Activated CD8-positive, alpha-beta T cell treated with anti-CD3 and anti-CD28 coated beads for 36 hours (primary cell): Measurements from ENCODE around the gene MSANTD3. TPM values are rescaled to one million over a fixed set of nuclear protein-coding genes. Genes with fewer than 3 reads are reported as not detected.
"Not testable (repeated sequence)": the region's sequence is repeated elsewhere in the genome, so short reads cannot be mapped to it uniquely, and the experiment has no call there.

Source experiments
- ATAC-seq: fragments of 200-7000 bp; cut with Tn5 transposase; one replicate; pipeline ENCODE4 v1.10.0; 2021; ENCODE audit warnings: mild to moderate bottlenecking, moderate library complexity
- CTCF ChIA-PET: fragments of 350-600 bp; sonication (Branson Sonifier 250); formaldehyde crosslinking; loops from one replicate; lab custom pipeline; 2021; ENCODE audit warnings: antibody characterized with exemption; lab: Charles Lee
- POLR2A ChIA-PET: fragments of 350-600 bp; sonication (Branson Sonifier 250); formaldehyde crosslinking; loops from one replicate; lab custom pipeline; 2021; ENCODE audit warnings: antibody characterized with exemption; lab: Charles Lee
- DNase-seq: peaks from one replicate; pipeline ENCODE4 v3.0.0-alpha.2; 2020
- H3K27ac Mint-ChIP-seq: one replicate; pipeline ENCODE4 v1.8.0; 2021; ENCODE audit warnings: mild to moderate bottlenecking, mixed read lengths
- H3K27me3 Mint-ChIP-seq: one replicate; pipeline ENCODE4 v1.8.0; 2021; ENCODE audit warnings: mixed read lengths
- H3K36me3 Mint-ChIP-seq: one replicate; pipeline ENCODE4 v1.8.0; 2021; ENCODE audit warnings: low read depth, mixed read lengths
- H3K4me1 Mint-ChIP-seq: one replicate; pipeline ENCODE4 v1.8.0; 2021; ENCODE audit warnings: low read depth, mixed read lengths
- H3K4me3 Mint-ChIP-seq: one replicate; pipeline ENCODE4 v1.8.0; 2021; ENCODE audit warnings: mild to moderate bottlenecking, moderate library complexity, mixed read lengths
- H3K9me3 Mint-ChIP-seq: one replicate; pipeline ENCODE4 v1.8.0; 2021; ENCODE audit warnings: mixed read lengths
- CTCF ChIP-seq: fragments of 200-600 bp; IDR thresholded peaks from one replicate; pipeline ENCODE4 v1.8.0; 2022; ENCODE audit warnings: antibody characterized with exemption, mild to moderate bottlenecking
- intact Hi-C: fragments of 100-400 bp; cut with micrococcal nuclease; formaldehyde crosslinking; loops from one replicate; pipeline ENCODE4 v1.10.0; 2022
- total RNA-seq, 2 experiments: library from RNA; stranded (reverse); gene quantifications; one replicate each; pipeline ENCODE4 v1.2.3, GENCODE V29; 2021

The MSANTD3 gene
- total RNA-seq, 2 experiments from 2014 or later: 13.3 to 14.6 TPM

DNA sequence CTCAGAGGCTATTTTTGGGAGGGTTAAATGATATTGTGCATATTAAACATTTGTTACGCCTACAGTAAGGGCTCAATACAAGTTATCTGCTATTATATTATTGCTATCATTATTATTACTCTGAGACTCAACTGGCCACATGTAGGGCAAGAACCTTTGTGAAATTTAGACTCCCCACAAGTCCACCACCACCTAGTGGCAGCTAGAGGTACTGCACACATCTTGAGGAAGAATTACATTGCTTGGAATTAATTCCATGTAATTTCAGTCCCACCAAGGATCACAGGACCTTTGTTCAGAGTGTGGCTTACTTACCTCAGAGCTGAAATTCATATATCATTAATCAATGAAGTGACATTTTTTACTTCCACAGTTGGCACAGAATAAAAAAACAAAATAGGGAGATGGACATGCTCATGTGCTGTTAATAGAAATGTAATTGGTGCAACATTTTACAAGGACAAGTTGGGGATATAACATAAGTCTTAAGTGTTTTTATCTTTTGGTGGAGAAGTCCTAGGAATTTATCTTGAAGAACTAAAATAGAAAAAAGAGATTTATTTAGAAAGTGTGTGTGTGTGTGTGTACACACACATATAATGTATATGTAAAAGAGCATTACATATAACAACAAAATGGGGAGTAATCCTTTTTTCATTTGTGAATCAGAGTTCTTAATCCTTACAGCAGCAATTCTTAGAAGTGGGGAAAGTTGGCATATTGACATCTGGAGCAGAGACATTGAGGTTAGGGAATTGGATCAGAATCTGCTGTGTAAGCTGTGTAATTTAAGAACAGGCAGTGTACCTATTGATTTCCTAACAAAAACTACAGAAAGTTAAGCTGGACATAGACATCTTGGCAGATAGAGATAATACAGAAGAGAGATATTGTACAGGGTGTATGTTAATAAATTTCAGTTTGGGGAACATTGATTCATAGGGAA is 11.2 kb downstream of the MSANTD3 start:
- ChIA-PET POLR2A (interaction anchor here (1.2 kb wide), 1 partner anchor 10 kb away, joined by 3 read pairs; no protein-coding TSS in a partner anchor), CTCF (interaction anchor here (0.7 to 5.5 kb wide), 28 partner anchors 9 to 1207 kb away, joined by 3 to 32 read pairs (median 4); partner anchors contain the start of genes MSANTD3, TEX10 and TMEFF1)
- Mint-ChIP-seq H3K4me3 (no peak overlapping the region), H3K27ac (no peak overlapping the region), H3K9me3 (no peaks in the 10 kb centered on the region), H3K4me1 (no peaks in the 10 kb centered on the region), H3K27me3 (no peaks in the 10 kb centered on the region), H3K36me3 (peaks cover 4% of the 10 kb centered on the region)
- peak; percentile 87 for TF ChIP-seq CTCF
- intact Hi-C loops: no loop called here
- DNase-seq (peak; percentile 82), ATAC-seq (peak; percentile 88)

DNA sequence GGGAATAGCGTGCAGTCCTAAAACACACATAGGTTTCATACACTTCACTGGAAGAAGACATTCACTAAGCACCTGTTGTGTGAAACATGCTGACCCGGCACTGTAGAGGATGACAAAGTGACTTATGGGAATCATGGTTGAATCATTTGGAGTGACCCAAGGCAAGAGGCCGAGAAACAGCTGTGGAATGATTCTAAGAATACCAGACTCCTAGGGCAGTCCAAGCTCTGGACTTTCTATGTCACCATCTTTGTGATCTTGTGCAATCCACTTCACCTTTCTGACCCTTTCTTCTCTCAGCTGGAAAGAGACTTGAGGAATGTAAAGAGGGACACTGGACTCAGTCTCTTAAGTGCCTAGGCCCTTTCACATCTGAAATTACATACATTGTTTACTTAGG is 13.1 kb downstream of the MSANTD3 start:
- POLR2A ChIA-PET: interaction anchor here (0.8 kb wide), 1 partner anchor 54 kb away, joined by 3 read pairs; no protein-coding TSS in a partner anchor
- Mint-ChIP-seq H3K9me3 (no peaks in the 10 kb centered on the region), H3K4me3 (no peak overlapping the region), H3K27me3 (no peaks in the 10 kb centered on the region), H3K27ac (no peak overlapping the region), H3K36me3 (peaks cover 4% of the 10 kb centered on the region), H3K4me1 (no peaks in the 10 kb centered on the region)
- no peak for TF ChIP-seq CTCF
- intact Hi-C loops: no loop called here
- no peak for DNase-seq
- ATAC-seq: no peak
- CTCF ChIA-PET: interaction anchor here (1.3 to 5.5 kb wide), 3 partner anchors 11 to 33 kb away, joined by 5 to 32 read pairs (median 5); partner anchors contain the start of genes MSANTD3 and TMEFF1

- H3K27ac Mint-ChIP-seq, H3K36me3 Mint-ChIP-seq, intact Hi-C loops, H3K4me1 Mint-ChIP-seq, ATAC-seq, H3K27me3 Mint-ChIP-seq, H3K4me3 Mint-ChIP-seq, POLR2A ChIA-PET, DNase-seq, H3K9me3 Mint-ChIP-seq: not testable (repeated sequence)
- CTCF ChIA-PET: interaction anchor here (1.3 to 5.5 kb wide), 4 partner anchors 11 to 115 kb away, joined by 5 to 32 read pairs (median 6); partner anchors contain the start of genes MSANTD3 and TMEFF1
Observed at GRCh38 chr9:100440487-100440886, 13.5 kb downstream of the MSANTD3 start.

DNA sequence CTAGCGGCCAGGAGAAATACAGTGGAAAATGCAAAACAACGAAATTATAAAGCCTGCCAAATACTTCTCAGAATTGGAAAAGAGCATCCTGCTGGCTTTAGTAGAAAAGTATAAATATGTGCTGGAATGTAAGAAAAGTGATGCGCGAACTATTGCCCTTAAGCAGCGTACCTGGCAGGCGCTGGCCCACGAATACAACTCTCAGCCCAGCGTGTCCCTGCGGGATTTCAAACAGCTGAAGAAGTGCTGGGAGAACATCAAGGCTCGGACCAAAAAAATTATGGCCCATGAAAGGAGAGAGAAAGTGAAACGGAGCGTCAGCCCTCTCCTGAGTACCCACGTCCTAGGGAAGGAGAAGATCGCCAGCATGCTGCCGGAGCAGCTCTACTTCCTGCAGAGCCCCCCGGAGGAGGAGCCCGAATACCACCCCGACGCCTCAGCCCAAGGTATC is 15.0 kb downstream of the MSANTD3 start:
- Mint-ChIP-seq H3K36me3 (peaks cover 12% of the 10 kb centered on the region), H3K27me3 (no peaks in the 10 kb centered on the region), H3K4me3 (no peak overlapping the region), H3K27ac (no peak overlapping the region), H3K9me3 (no peaks in the 10 kb centered on the region), H3K4me1 (no peaks in the 10 kb centered on the region)
- intact Hi-C loops: no loop called here
- POLR2A ChIA-PET: interaction anchor here (0.7 kb wide), 1 partner anchor 90 kb away, joined by 3 read pairs; the partner anchor contains the start of gene TEX10
- TF ChIP-seq CTCF: no peak
- CTCF ChIA-PET: interaction anchor here (2.0 kb wide), 1 partner anchor 116 kb away, joined by 7 read pairs; no protein-coding TSS in a partner anchor
- no peak for DNase-seq
- no peak for ATAC-seq

DNA sequence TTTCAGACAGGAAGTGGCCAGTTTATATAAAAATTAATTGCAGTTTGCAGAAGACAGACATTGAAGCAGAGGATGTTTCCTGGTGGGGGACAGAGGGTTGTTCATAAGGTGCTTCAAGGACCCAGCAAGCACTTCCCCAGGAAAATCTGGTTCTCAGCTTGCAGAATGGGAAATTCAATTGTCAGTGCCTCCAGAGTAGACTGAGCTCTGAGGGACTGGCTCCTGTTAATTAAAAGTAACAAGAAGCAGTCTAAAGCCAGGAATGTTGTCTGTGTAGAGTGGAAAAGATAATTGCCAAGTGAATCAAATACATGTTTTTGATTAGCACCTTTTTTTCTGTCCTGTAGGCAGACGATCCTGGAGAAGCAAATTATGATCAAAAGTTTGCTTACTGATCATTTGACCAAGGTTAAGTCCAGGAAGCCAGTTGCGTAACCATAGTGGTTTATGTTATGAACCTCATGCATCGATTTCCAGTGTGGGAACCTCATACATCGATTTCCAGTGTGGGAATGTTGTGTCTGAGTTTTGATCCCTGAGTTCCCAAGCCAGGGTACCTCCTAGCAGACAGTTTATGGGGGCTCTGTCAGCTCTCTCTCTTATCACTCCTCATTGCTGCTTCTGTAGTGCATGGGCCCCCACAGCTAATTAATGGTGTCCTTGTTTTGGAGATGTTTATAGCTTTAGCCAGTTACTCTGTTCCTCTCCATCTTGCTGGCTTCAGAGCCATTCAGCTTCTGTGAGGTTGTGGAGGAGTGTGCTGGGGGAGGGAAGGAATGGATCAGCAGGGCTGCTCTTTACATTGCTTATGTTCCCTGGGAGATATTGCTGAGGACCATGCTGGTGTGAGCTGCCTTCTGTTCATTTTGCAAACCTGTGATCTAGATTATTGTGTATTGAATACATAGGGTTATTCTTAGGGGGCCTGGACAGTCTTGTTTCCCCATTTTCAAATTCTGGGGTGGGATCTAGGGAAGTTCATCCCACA is 17.1 kb downstream of the MSANTD3 start:
- Mint-ChIP-seq H3K36me3 (peaks cover 12% of the 10 kb centered on the region), H3K27ac (no peak overlapping the region), H3K4me3 (no peak overlapping the region), H3K4me1 (peaks cover under 1% of the 10 kb centered on the region), H3K27me3 (no peaks in the 10 kb centered on the region), H3K9me3 (no peaks in the 10 kb centered on the region)
- intact Hi-C loops: no loop called here
- ChIA-PET CTCF (no interaction called here), POLR2A (no interaction called here)
- no peak for TF ChIP-seq CTCF
- DNase-seq: no peak
- ATAC-seq: no peak
